HEK293 (cell line): ENCODE results near the gene SEMA3F.

ENCODE experiments used
- CTCF ChIP-seq: fragments of 450-650 bp; formaldehyde crosslinking; IDR thresholded peaks from 2 replicates; pipeline ENCODE4 v1.5.1; 2016; ENCODE audit warnings: missing biosample characterization, missing genetic modification characterization
- KLF17 ChIP-seq: fragments of 450-650 bp; formaldehyde crosslinking; IDR thresholded peaks from 2 replicates; pipeline ENCODE4 v1.5.1; 2016; ENCODE audit warnings: missing biosample characterization, missing genetic modification characterization
- PATZ1 ChIP-seq: fragments of 450-650 bp; formaldehyde crosslinking; IDR thresholded peaks from 2 replicates; pipeline ENCODE4 v1.5.1; 2016; ENCODE audit warnings: missing biosample characterization, missing genetic modification characterization
- ZFP3 ChIP-seq: fragments of 450-650 bp; formaldehyde crosslinking; IDR thresholded peaks from 2 replicates; pipeline ENCODE4 v1.5.1; 2016; ENCODE audit warnings: low read depth, missing biosample characterization, missing genetic modification characterization
- ZNF292 ChIP-seq: fragments of 450-650 bp; formaldehyde crosslinking; IDR thresholded peaks from 2 replicates; pipeline ENCODE4 v1.5.1; 2016; ENCODE audit warnings: low read depth, missing biosample characterization, missing genetic modification characterization, borderline replicate concordance

- no peak for TF ChIP-seq CTCF (tag by site-specific recombination)
- TF ChIP-seq ZNF292 (tag by site-specific recombination) = no peak
- TF ChIP-seq KLF17 (tag by site-specific recombination) = no peak
- no peak for TF ChIP-seq ZFP3 (tag by site-specific recombination)
- no peak for TF ChIP-seq PATZ1 (tag by site-specific recombination)
Observed at GRCh38 chr3:50137531-50137930, 17.6 kb upstream of the SEMA3F start.
